LNCaP clone FGC (cell line): ENCODE measurements around the gene ATE1.
"Not testable (repeated sequence)": the region's sequence is repeated elsewhere in the genome, so short reads cannot be mapped to it uniquely, and the experiment has no call there.

Experiments used
- DNase-seq: peaks from one replicate; pipeline ENCODE4 v3.0.0-alpha.2; 2011; ENCODE audit warnings: low read depth
- H3K4me3 ChIP-seq: 2 replicates; pipeline ENCODE4 v1.5.1; 2011; ENCODE audit warnings: mild to moderate bottlenecking, low read depth, low read length, control low read depth
- CTCF ChIP-seq: IDR thresholded peaks from 2 replicates; pipeline ENCODE4 v1.5.1; 2012; ENCODE audit warnings: mild to moderate bottlenecking; ENCODE audit not compliant: control insufficient read depth, insufficient read depth; ENCODE audit errors: extremely low read depth

ATE1 gene

GRCh38 chr10:121928528-121928884, 675 bp upstream of the ATE1 start:
- H3K4me3 ChIP-seq = peak overlapping the region; percentile 95
- DNase-seq = peak; percentile 30
- TF ChIP-seq CTCF = no peak

GRCh38 chr10:121927318-121927840, 452 bp downstream of the ATE1 start:
- peak overlapping the region; percentile 95 for H3K4me3 ChIP-seq
- no peak for DNase-seq
- TF ChIP-seq CTCF = no peak

DNA sequence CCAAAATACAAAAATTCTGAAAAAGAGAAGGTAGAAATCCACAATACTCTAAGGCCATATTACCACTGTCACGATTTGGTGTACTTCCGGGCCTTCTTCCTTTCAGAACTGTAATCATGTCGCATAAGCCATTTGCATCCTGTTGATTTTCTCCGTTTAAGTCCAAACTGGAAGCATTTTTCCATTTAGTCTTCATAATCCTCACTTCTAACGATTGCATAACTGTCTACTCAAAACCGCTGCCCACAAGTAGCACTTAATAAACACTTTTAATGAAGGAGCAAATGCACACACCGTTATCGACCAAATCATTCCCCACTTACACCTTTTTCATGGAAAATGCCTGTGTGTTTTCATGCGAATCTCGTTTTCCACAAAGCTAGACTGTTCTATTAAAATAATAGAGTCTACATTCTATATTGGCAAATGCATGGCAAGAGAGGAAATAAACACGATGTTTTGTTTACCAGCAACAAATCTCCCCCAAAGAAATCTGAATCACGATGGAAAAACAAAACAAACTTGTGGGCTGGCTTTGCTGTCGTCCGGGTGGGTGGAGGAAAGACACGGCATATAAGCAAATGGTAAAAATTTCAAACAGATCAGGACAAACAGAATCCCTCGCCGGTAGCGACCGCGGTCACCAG, 1.0 kb downstream of the ATE1 start:
- DNase-seq = no peak
- no peak for TF ChIP-seq CTCF
- peak overlapping the region; percentile 95 for H3K4me3 ChIP-seq

- no peak for TF ChIP-seq CTCF
- DNase-seq = no peak
- peak overlapping the region; percentile 95 for H3K4me3 ChIP-seq
Observed at GRCh38 chr10:121926157-121926556, 1.7 kb downstream of the ATE1 start.

DNA sequence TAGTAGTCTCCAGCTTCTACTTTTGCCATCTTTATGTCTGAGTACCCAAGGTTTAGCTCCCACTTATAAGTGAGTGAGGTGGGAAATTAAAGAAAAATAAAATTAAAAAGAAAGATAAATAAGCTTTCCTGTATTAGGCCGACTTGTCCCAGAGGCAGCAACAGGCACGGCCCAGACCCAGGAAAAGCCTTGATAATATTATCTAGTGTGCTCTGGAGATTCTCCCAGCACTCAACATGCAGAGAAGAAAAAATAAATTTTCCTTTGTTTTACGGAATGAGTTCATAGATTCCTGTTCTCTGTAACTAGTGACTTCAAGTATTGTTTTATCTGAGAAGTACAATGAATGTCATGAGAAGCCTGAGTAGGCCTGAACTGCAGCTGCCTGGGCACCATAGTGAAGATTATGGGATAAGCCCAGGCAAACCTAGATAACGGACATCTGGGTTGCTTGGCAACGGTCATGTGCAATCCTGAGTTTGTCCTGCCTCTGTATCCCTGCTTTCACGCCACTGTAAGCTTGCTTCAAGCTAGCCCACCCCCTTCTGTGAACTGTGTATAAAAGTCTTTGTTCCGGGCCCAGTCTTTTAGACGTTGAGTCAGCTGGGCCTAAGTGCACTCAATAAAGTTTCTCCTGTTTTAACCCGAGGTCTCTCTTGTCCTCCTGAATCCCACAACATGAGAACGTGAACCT, 6.4 kb downstream of the ATE1 start:
- TF ChIP-seq CTCF = no peak
- no peak for DNase-seq
- H3K4me3 ChIP-seq = no peak overlapping the region

DNA sequence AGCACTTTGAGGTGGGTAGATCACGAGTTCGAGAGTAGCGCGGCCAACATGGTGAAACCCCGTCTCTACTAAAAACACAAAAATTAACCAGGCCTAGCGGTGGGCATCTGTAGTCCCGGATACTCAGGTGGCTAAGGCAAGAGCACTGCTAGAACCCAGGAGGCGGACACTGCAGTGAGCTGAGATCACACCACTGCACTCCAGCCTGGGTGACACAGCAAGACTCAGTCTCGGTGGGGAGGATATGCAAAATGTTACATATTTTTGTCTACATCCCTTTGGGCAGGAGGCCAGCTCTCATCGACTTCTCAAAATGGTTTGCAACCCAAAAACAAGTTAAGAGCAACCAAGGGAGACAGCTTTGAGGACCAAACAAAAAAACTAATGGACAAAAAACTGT, 8.2 kb downstream of the ATE1 start:
- TF ChIP-seq CTCF = no peak
- no peak overlapping the region for H3K4me3 ChIP-seq
- DNase-seq = no peak

DNA sequence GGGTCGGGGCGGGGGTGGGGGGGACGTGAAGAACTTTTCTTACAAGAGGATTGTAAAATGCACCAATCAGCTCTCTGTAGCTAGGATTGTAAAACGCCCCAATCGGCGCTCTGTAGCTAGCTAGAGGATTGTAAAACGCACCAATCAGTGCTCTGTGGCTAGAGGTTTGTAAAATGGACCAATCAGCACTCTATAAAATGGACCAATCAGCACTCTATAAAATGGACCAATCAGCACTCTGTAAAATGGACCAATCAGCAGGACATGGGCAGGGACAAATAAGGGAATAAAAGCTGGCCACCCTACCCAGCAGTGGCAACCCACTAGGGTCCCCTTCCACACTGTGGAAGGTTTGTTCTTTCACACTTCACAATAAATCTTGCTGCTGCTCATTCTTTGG, 9.0 kb downstream of the ATE1 start:
- not testable (repeated sequence) for DNase-seq, H3K4me3 ChIP-seq
